ENCODE results near the gene PLSCR1.

PLSCR1 gene

GRCh38 chr3:146468671-146469149 is 75.7 kb downstream of the PLSCR1 start:
- peaks cover 10% of the 10 kb centered on the region for H3K4me1 Mint-ChIP-seq (ENCODE audit: low read depth)
- H3K9me3 Mint-ChIP-seq, result no peaks in the 10 kb centered on the region
- peak overlapping the region; percentile 92 for H3K27ac Mint-ChIP-seq
- intact Hi-C loops (cut with micrococcal nuclease), result loop anchor here (2.0 kb wide), 1 partner anchor 76 kb away; the partner anchor contains the start of gene PLSCR1
- peaks cover 2% of the 10 kb centered on the region for H3K27me3 Mint-ChIP-seq
- H3K4me3 Mint-ChIP-seq, result peak overlapping the region; percentile 89
- H3K36me3 Mint-ChIP-seq (ENCODE audit: low read depth), result peaks cover 6% of the 10 kb centered on the region

DNA sequence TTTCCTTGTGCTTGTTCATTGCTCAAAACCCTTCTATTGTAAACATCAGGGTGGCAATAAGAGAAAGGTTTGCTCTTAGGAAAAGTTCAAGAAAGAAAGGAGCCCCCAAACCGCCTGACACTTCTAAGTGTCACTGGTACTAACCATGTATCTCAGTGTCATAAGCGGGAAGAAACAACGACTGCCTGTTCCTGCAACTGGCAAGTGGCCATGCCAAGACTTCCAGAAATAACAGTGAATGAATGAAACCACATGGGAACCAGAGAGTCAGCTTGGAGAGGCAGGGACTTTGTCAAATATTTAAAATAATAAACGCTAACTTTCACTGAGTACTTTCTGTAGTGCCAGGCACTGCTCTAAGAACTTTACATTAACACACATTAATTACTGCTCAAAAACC is 76.2 kb downstream of the PLSCR1 start:
- Mint-ChIP-seq H3K36me3 (ENCODE audit: low read depth) (peaks cover 6% of the 10 kb centered on the region), H3K27me3 (peaks cover 2% of the 10 kb centered on the region), H3K4me3 (no peak overlapping the region), H3K9me3 (no peaks in the 10 kb centered on the region), H3K27ac (no peak overlapping the region), H3K4me1 (ENCODE audit: low read depth) (peaks cover 14% of the 10 kb centered on the region)
- intact Hi-C loops (cut with micrococcal nuclease), result loop anchor here (2.0 kb wide), 1 partner anchor 77 kb away; the partner anchor contains the start of gene PLSCR1

- Mint-ChIP-seq H3K36me3 (ENCODE audit: low read depth) (peaks cover 6% of the 10 kb centered on the region), H3K27me3 (peaks cover 2% of the 10 kb centered on the region), H3K9me3 (no peaks in the 10 kb centered on the region), H3K4me1 (ENCODE audit: low read depth) (peaks cover 14% of the 10 kb centered on the region), H3K27ac (no peak overlapping the region), H3K4me3 (no peak overlapping the region)
- intact Hi-C loops (cut with micrococcal nuclease), result no loop called here
These were observed 77.8 kb downstream of the PLSCR1 start for GRCh38 chr3:146466604-146467003.

- peaks cover 6% of the 10 kb centered on the region for H3K36me3 Mint-ChIP-seq (ENCODE audit: low read depth)
- H3K9me3 Mint-ChIP-seq, result no peaks in the 10 kb centered on the region
- H3K27ac Mint-ChIP-seq, result no peak overlapping the region
- H3K4me3 Mint-ChIP-seq, result no peak overlapping the region
- intact Hi-C loops (cut with micrococcal nuclease), result no loop called here
- H3K27me3 Mint-ChIP-seq, result peaks cover 2% of the 10 kb centered on the region
- H3K4me1 Mint-ChIP-seq (ENCODE audit: low read depth), result peaks cover 14% of the 10 kb centered on the region
These were observed 78.5 kb downstream of the PLSCR1 start for GRCh38 chr3:146465693-146466465.
